ENCODE measurements around the gene IGSF9.

The IGSF9 gene

DNA sequence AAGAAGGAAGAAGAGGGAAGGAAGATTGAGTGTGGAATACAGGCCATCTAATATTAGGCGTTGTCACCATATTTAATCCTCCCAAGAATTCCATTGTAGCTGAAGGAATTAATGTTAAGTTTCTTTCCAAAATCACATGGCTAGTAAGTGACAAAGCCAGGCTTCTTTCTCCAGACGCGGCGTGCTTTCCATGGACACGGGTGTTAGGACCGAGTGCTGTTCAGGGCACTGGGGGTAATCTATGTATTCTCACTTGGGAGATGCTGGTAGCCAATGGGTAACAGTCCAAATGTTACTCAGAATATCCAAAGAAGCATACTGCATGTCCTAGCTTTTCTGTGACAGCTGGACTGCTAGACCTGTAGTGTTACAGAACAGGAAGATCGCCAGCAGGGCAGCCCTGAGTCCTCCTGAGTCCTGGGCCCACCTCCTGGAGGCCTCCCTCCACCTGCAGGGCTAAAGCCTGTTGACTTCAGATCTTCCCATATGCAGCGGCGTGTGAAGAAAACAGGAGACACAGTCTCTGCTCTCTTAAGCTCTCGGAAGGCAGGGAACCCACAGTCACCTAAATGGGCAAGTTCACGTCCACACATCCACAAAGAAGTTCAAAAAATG is 5.3 kb downstream of the IGSF9 start:
- ChIA-PET POLR2A (interaction anchor here (1.8 kb wide), 1 partner anchor 15 kb away, joined by 7 read pairs; the partner anchor contains the start of gene TAGLN2), CTCF (interaction anchor here (1.3 to 9.6 kb wide), 3 partner anchors 24 to 141 kb away, joined by 3 to 60 read pairs (median 4); no protein-coding TSS in a partner anchor)
- DNase-seq (ENCODE audit: extremely low spot score) = no peak

DNA sequence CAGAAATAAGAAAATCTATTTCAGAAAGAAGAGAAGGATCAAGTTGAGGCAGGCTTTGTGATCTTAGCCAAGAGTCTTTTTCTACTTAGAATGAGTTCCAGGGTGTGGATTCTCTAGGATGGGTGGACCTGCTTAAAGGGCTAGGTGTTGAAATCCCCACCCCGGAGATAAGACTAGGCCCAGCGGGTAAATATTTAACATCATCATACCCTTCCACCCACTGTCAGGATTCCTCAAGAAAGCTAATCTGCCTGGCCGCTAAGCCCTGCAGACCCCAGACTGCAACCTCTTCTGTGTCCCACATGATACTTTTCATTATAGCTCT is 5.8 kb downstream of the IGSF9 start:
- TF ChIP-seq NFRKB (IDR thresholded peaks at IDR 0.05) = no peak
- no peak for TF ChIP-seq FOXM1 (IDR thresholded peaks at IDR 0.05; ENCODE audit: borderline replicate concordance)
- TF ChIP-seq ARNT (IDR thresholded peaks at IDR 0.05) = no peak
- TF ChIP-seq TARDBP (IDR thresholded peaks at IDR 0.05) = no peak
- no peak for TF ChIP-seq ZNF384 (IDR thresholded peaks at IDR 0.05)
- TF ChIP-seq, protein P1, sequence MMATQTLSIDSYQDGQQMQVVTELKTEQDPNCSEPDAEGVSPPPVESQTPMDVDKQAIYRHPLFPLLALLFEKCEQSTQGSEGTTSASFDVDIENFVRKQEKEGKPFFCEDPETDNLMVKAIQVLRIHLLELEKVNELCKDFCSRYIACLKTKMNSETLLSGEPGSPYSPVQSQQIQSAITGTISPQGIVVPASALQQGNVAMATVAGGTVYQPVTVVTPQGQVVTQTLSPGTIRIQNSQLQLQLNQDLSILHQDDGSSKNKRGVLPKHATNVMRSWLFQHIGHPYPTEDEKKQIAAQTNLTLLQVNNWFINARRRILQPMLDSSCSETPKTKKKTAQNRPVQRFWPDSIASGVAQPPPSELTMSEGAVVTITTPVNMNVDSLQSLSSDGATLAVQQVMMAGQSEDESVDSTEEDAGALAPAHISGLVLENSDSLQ (IDR thresholded peaks at IDR 0.05) = no peak
- no peak for TF ChIP-seq LEF1 (IDR thresholded peaks at IDR 0.05; ENCODE audit: borderline replicate concordance)
- TF ChIP-seq SUZ12 (IDR thresholded peaks at IDR 0.05) = no peak
- no peak for TF ChIP-seq FOXK2 (IDR thresholded peaks at IDR 0.05)
- TF ChIP-seq CTBP1 (IDR thresholded peaks at IDR 0.05; ENCODE audit: borderline replicate concordance) = no peak
- TF ChIP-seq SP1 (IDR thresholded peaks at IDR 0.05) = no peak
- TF ChIP-seq ELF4 (IDR thresholded peaks at IDR 0.05) = no peak
- TF ChIP-seq L3MBTL2 (conservative IDR thresholded peaks at IDR 0.05) = no peak
- no peak for TF ChIP-seq BHLHE40 (IDR thresholded peaks at IDR 0.05; ENCODE audit: borderline replicate concordance)
- TF ChIP-seq FOXA1 (IDR thresholded peaks at IDR 0.05) = no peak
- POLR2A ChIA-PET = interaction anchor here (1.8 kb wide), 1 partner anchor 15 kb away, joined by 7 read pairs; the partner anchor contains the start of gene TAGLN2
- no peak for DNase-seq (ENCODE audit: extremely low spot score)
- CTCF ChIA-PET = interaction anchor here (1.3 to 9.6 kb wide), 3 partner anchors 23 to 140 kb away, joined by 3 to 60 read pairs (median 4); no protein-coding TSS in a partner anchor

More for the DNA sequence above, 5.3 kb downstream of the IGSF9 start:
- no peak for TF ChIP-seq FOXM1 (IDR thresholded peaks at IDR 0.05; ENCODE audit: borderline replicate concordance)
- no peak for TF ChIP-seq ARNT (IDR thresholded peaks at IDR 0.05)
- TF ChIP-seq ZNF384 (IDR thresholded peaks at IDR 0.05) = no peak
- TF ChIP-seq BHLHE40 (IDR thresholded peaks at IDR 0.05; ENCODE audit: borderline replicate concordance) = no peak
- TF ChIP-seq SUZ12 (IDR thresholded peaks at IDR 0.05) = no peak
- TF ChIP-seq CTBP1 (IDR thresholded peaks at IDR 0.05; ENCODE audit: borderline replicate concordance) = no peak

GRCh38 chr1:159938905-159939677 is 6.3 kb downstream of the IGSF9 start:
- CTCF ChIA-PET = interaction anchor here (0.6 to 9.6 kb wide), 4 partner anchors 23 to 140 kb away, joined by 3 to 60 read pairs (median 4); no protein-coding TSS in a partner anchor

GRCh38 chr1:159938211-159938852 is 7.1 kb downstream of the IGSF9 start:
- ChIA-PET POLR2A (interaction anchor here (1.0 to 1.8 kb wide), 2 partner anchors 13 to 92 kb away, joined by 3 to 7 read pairs; partner anchors contain the start of gene TAGLN2), CTCF (interaction anchor here (0.6 to 9.6 kb wide), 4 partner anchors 44 to 139 kb away, joined by 3 to 60 read pairs (median 4); no protein-coding TSS in a partner anchor)
- DNase-seq (ENCODE audit: extremely low spot score) = no peak
- TF ChIP-seq LEF1 (IDR thresholded peaks at IDR 0.05; ENCODE audit: borderline replicate concordance) = no peak
- TF ChIP-seq, protein P1 (IDR thresholded peaks at IDR 0.05) = no peak
- TF ChIP-seq SP1 (IDR thresholded peaks at IDR 0.05) = no peak
- TF ChIP-seq ELF4 (IDR thresholded peaks at IDR 0.05) = no peak
- no peak for TF ChIP-seq FOXA1 (IDR thresholded peaks at IDR 0.05)
- TF ChIP-seq FOXM1 (IDR thresholded peaks at IDR 0.05; ENCODE audit: borderline replicate concordance) = no peak
- TF ChIP-seq BHLHE40 (IDR thresholded peaks at IDR 0.05; ENCODE audit: borderline replicate concordance) = no peak
- TF ChIP-seq ZNF384 (IDR thresholded peaks at IDR 0.05) = no peak
- no peak for TF ChIP-seq SUZ12 (IDR thresholded peaks at IDR 0.05)
- TF ChIP-seq TARDBP (IDR thresholded peaks at IDR 0.05) = no peak
- TF ChIP-seq NFRKB (IDR thresholded peaks at IDR 0.05) = no peak
- TF ChIP-seq L3MBTL2 (conservative IDR thresholded peaks at IDR 0.05) = no peak
- TF ChIP-seq HDGF (IDR thresholded peaks at IDR 0.05; ENCODE audit: borderline replicate concordance) = no peak
- TF ChIP-seq ARNT (IDR thresholded peaks at IDR 0.05) = no peak
- TF ChIP-seq FOXK2 (IDR thresholded peaks at IDR 0.05) = no peak
- no peak for TF ChIP-seq CTBP1 (IDR thresholded peaks at IDR 0.05; ENCODE audit: borderline replicate concordance)

More at GRCh38 chr1:159938905-159939677, 6.3 kb downstream of the IGSF9 start:
- POLR2A ChIA-PET = interaction anchor here (1.0 to 1.8 kb wide), 2 partner anchors 14 to 92 kb away, joined by 3 to 7 read pairs; partner anchors contain the start of gene TAGLN2
- DNase-seq (ENCODE audit: extremely low spot score) = no peak
- no peak for TF ChIP-seq ARNT (IDR thresholded peaks at IDR 0.05)
- no peak for TF ChIP-seq TARDBP (IDR thresholded peaks at IDR 0.05)
- TF ChIP-seq, protein P1 (IDR thresholded peaks at IDR 0.05) = no peak
- no peak for TF ChIP-seq ELF4 (IDR thresholded peaks at IDR 0.05)
- no peak for TF ChIP-seq FOXM1 (IDR thresholded peaks at IDR 0.05; ENCODE audit: borderline replicate concordance)
- TF ChIP-seq LEF1 (IDR thresholded peaks at IDR 0.05; ENCODE audit: borderline replicate concordance) = no peak
- TF ChIP-seq BHLHE40 (IDR thresholded peaks at IDR 0.05; ENCODE audit: borderline replicate concordance) = no peak
- no peak for TF ChIP-seq CTBP1 (IDR thresholded peaks at IDR 0.05; ENCODE audit: borderline replicate concordance)
- no peak for TF ChIP-seq NFRKB (IDR thresholded peaks at IDR 0.05)
- TF ChIP-seq FOXK2 (IDR thresholded peaks at IDR 0.05) = no peak
- TF ChIP-seq HDGF (IDR thresholded peaks at IDR 0.05; ENCODE audit: borderline replicate concordance) = no peak
